Large intestine (tissue), 3 donors: ENCODE data around the gene ADARB2. TPM values are rescaled to one million over a fixed set of nuclear protein-coding genes. Genes with fewer than 3 reads are reported as not detected.

Source experiments
- DNase-seq, 2 donors: peaks; one replicate each; pipeline versions ENCODE4 v3.0.0 to v3.0.0-alpha.2; 2013
- H3K27ac ChIP-seq: one replicate; pipeline ENCODE4 v1.5.1; 2013; ENCODE audit warnings: low read length
- H3K27me3 ChIP-seq: 2 replicates; pipeline ENCODE4 v1.6.1; 2013; ENCODE audit warnings: low read length; ENCODE audit not compliant: control insufficient read depth, insufficient read depth
- H3K36me3 ChIP-seq: 2 replicates; pipeline ENCODE4 v1.6.1; 2013; ENCODE audit warnings: low read length; ENCODE audit not compliant: control insufficient read depth, insufficient read depth
- H3K4me1 ChIP-seq: one replicate; pipeline ENCODE4 v1.6.1; 2013; ENCODE audit warnings: low read length; ENCODE audit not compliant: control insufficient read depth, insufficient read depth
- H3K4me3 ChIP-seq: one replicate; pipeline ENCODE4 v1.5.1; 2013; ENCODE audit warnings: low read length
- H3K9me3 ChIP-seq: one replicate; pipeline ENCODE4 v1.6.1; 2013; ENCODE audit warnings: mild to moderate bottlenecking, low read depth, low read length, moderate library complexity; ENCODE audit not compliant: control insufficient read depth
- WGBS: methylation state at CpG from one replicate; pipeline ENCODE4 v1.1.5; 2013; ENCODE audit warnings: low lambda C conversion rate; ENCODE audit not compliant: insufficient coverage; 5-methylcytosine and 5-hydroxymethylcytosine counted together
- polyA plus RNA-seq: library from polyadenylated mRNA; unstranded; fragments of 120-200 nt; gene quantifications from one replicate; pipeline ENCODE4 v1.2.1, GENCODE V29; 2013

The ADARB2 gene
- polyA plus RNA-seq, 1 donor: 0.52 TPM

GRCh38 chr10:1365540-1366321 lies 371.6 kb downstream of the ADARB2 start:
- no peak overlapping the region for H3K27ac ChIP-seq
- no CpG with 5 or more reads among the region's 8 CpGs for WGBS
- no peaks in the 10 kb centered on the region for H3K36me3 ChIP-seq
- DNase-seq: no peak
- H3K4me1 ChIP-seq: peaks cover 5% of the 10 kb centered on the region
- peaks cover 4% of the 10 kb centered on the region for H3K9me3 ChIP-seq
- no peak overlapping the region for H3K4me3 ChIP-seq
- H3K27me3 ChIP-seq: peaks cover 7% of the 10 kb centered on the region

- Histone ChIP-seq H3K9me3 (peaks cover 4% of the 10 kb centered on the region), H3K27ac (no peak overlapping the region), H3K4me1 (peaks cover 4% of the 10 kb centered on the region), H3K4me3 (no peak overlapping the region), H3K27me3 (peaks cover 7% of the 10 kb centered on the region), H3K36me3 (no peaks in the 10 kb centered on the region)
- DNase-seq: no peak
- 93% methylated on average over 6 of the region's 16 CpGs for WGBS
Observed at GRCh38 chr10:1364151-1364910, 373.0 kb downstream of the ADARB2 start.

DNA sequence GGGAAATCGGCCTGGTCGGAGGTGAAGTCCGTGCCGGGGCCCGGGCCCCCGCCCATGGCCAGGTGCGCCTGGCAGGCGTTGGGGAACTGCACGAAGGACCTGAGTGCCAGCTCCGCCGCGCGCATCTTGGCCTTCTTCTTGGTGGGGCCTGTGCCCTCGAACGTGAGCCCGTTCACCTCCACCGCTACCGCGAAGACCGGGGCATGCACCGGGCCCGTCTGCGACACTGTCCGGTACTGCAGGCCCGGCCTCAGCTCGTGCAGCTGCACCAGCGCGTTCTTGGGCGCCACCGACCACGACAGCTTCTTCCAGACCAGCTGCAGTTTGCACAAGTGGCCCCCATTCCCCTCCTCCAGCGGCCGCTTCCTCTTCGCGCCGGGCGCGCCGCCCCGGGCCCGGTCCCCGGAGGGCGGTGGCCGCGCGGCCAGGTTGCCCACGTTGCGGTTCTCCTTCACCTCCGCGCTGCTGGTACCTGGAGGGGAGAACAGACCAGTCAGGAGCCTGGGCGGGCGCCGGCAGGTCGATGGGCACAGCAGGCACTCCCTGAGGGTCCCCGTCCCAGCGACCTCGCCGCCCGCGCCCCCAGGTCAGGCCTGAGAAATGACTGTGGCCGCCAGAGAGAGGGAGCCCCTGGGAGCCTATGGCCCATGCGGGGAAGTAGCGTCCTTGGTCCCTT lies 373.7 kb downstream of the ADARB2 start:
- H3K27ac ChIP-seq: no peak overlapping the region
- H3K4me3 ChIP-seq: no peak overlapping the region
- no peaks in the 10 kb centered on the region for H3K4me1 ChIP-seq
- H3K9me3 ChIP-seq: peaks cover 4% of the 10 kb centered on the region
- WGBS: no CpG with 5 or more reads among the region's 63 CpGs
- DNase-seq: no peak
- H3K27me3 ChIP-seq: peaks cover 7% of the 10 kb centered on the region
- no peaks in the 10 kb centered on the region for H3K36me3 ChIP-seq

- H3K4me3 ChIP-seq: no peak overlapping the region
- H3K9me3 ChIP-seq: peaks cover 4% of the 10 kb centered on the region
- H3K36me3 ChIP-seq: no peaks in the 10 kb centered on the region
- no peak for DNase-seq
- H3K4me1 ChIP-seq: no peaks in the 10 kb centered on the region
- 57% methylated on average over 10 of the region's 101 CpGs for whole genome bisulfite sequencing
- H3K27ac ChIP-seq: no peak overlapping the region
- peaks cover 7% of the 10 kb centered on the region for H3K27me3 ChIP-seq
Observed at GRCh38 chr10:1362589-1363445, 374.5 kb downstream of the ADARB2 start.

GRCh38 chr10:1361411-1362105 lies 375.8 kb downstream of the ADARB2 start:
- no peaks in the 10 kb centered on the region for H3K4me1 ChIP-seq
- 92% methylated on average over 4 of the region's 13 CpGs for WGBS
- no peak overlapping the region for H3K27ac ChIP-seq
- H3K4me3 ChIP-seq: no peak overlapping the region
- no peaks in the 10 kb centered on the region for H3K36me3 ChIP-seq
- peaks cover 7% of the 10 kb centered on the region for H3K27me3 ChIP-seq
- peaks cover 4% of the 10 kb centered on the region for H3K9me3 ChIP-seq
- DNase-seq: no peak

DNA sequence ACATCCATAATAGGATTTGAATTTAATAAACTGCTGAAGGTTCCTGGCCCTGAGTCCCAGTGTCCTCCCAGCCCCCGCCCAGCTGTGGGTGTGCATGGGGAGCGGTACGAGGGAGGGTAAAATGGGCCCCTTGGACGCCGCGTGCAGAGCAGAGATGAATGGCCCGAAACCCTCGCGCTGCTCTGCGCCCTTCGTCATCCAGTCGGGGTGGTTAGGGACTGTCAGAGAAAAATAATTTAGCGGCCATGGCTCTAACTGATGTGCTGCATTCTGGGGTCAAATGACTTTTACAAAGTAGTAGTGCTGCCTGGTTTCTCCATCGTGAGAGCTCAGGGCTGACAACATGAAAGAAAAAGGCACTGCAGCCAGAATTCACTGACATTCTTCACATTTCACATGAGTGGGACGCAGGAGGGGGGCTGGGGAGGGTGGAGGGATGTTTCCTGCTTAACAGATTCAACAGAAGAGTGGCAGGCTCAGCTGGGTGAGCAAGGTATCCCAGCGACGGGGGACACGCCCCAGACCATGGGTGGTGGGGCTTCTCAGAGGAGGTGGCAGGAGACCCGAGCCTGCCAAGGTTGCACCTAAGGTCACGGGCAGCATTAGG lies 376.7 kb downstream of the ADARB2 start:
- Histone ChIP-seq H3K27ac (no peak overlapping the region), H3K36me3 (no peaks in the 10 kb centered on the region), H3K27me3 (peaks cover 7% of the 10 kb centered on the region), H3K9me3 (peaks cover 4% of the 10 kb centered on the region), H3K4me1 (no peaks in the 10 kb centered on the region), H3K4me3 (no peak overlapping the region)
- no CpG with 5 or more reads among the region's 20 CpGs for WGBS
- DNase-seq: peak in 1 of 2 donors; percentile 37

DNA sequence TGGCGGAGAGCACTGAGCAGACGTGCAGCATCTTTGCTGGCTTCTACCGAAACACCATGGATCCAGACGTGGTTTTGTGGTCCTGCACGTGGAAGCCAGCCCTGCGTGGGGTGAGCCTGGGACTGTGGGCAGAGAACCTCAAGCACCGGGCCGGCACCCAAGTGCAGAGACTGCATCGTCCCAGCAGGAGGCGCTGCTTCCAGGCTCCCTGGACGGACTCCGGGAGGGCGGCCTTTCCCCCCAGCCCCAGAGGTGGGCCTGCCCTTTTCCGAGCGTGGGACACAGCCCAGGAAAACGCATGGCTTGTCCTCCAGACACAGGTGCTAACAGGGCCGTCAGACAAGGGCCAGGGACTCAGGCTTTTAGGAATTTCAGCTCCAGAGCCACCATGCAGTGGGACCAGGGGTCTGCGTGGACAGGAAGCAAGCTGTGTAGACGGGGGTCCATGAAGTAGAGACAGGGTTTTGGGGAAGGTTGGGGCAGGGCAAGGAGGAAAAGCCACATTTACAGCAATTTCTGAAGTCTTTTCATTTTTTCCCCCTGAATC lies 377.2 kb downstream of the ADARB2 start:
- Histone ChIP-seq H3K4me1 (no peaks in the 10 kb centered on the region), H3K36me3 (no peaks in the 10 kb centered on the region), H3K27me3 (peaks cover 7% of the 10 kb centered on the region), H3K27ac (no peak overlapping the region), H3K9me3 (peaks cover 4% of the 10 kb centered on the region), H3K4me3 (no peak overlapping the region)
- no peak for DNase-seq
- WGBS: no CpG with 5 or more reads among the region's 19 CpGs

- no peak overlapping the region for H3K4me3 ChIP-seq
- no CpG with 5 or more reads among the region's 12 CpGs for WGBS
- peaks cover 7% of the 10 kb centered on the region for H3K27me3 ChIP-seq
- DNase-seq: no peak
- no peak overlapping the region for H3K27ac ChIP-seq
- no peaks in the 10 kb centered on the region for H3K36me3 ChIP-seq
- H3K4me1 ChIP-seq: no peaks in the 10 kb centered on the region
- H3K9me3 ChIP-seq: peaks cover 4% of the 10 kb centered on the region
Observed at GRCh38 chr10:1359626-1359955, 377.7 kb downstream of the ADARB2 start.

DNA sequence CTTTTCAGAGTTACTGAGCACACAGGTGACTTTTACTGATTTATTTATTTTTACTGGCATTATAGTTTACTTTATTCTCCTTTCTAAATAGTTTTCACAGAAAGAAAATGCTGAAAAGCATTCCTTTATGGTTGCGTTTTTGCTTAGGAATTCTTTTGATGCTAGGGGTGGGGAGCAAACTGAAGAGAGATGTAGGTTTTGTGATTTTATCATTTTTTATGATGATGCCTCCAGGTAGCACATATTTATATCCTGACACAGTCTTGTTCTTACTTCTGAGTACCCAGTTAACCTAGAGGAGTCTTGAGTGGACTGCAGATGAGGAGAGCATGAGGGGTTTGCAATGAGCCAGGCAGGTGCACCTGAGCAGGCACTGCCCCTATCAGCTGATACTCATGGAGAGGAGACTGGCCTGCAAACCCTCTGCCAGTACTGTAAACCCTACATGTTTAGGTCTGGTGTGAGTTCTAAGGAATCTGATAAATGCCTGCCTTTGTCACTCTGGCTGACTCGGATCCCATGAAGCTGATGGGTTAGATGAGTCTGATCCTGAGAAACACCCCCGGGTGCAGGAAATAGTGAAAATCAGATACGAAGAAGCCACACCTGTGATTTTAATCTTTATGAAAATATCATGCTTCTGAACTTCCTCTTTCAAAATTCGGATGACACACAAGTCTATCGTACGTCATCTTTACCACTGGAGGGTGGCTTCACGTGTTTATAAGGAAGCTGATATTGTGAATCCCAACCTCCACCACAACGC lies 378.3 kb downstream of the ADARB2 start:
- Histone ChIP-seq H3K4me3 (no peak overlapping the region), H3K36me3 (no peaks in the 10 kb centered on the region), H3K27me3 (peaks cover 7% of the 10 kb centered on the region), H3K27ac (no peak overlapping the region), H3K9me3 (peaks cover 4% of the 10 kb centered on the region), H3K4me1 (no peaks in the 10 kb centered on the region)
- 100% methylated on average over 2 of the region's 9 CpGs for WGBS
- DNase-seq: no peak
